ENCODE data around the gene ABHD17C.

Gene ABHD17C

GRCh38 chr15:80691575-80691974, 3.5 kb upstream of the ABHD17C start:
- no peak for DNase-seq

GRCh38 chr15:80693682-80694610, 1.2 kb upstream of the ABHD17C start:
- no peak for DNase-seq

GRCh38 chr15:80694611-80695098, 455 bp upstream of the ABHD17C start:
- DNase-seq, result peak; percentile 8 to 12

GRCh38 chr15:80695911-80696661, 976 bp downstream of the ABHD17C start:
- peak; percentile 13 to 20 for DNase-seq

GRCh38 chr15:80697075-80697685, 2.1 kb downstream of the ABHD17C start:
- no peak for DNase-seq

- no peak for DNase-seq
These were observed 3.6 kb downstream of the ABHD17C start for GRCh38 chr15:80698676-80699075.

- no peak for DNase-seq
These were observed 4.9 kb downstream of the ABHD17C start for GRCh38 chr15:80699981-80700380.

GRCh38 chr15:80701676-80702311, 6.7 kb downstream of the ABHD17C start:
- DNase-seq, result no peak

GRCh38 chr15:80703081-80703480, 8.0 kb downstream of the ABHD17C start:
- no peak for DNase-seq

- DNase-seq, result no peak
These were observed 8.9 kb downstream of the ABHD17C start for GRCh38 chr15:80703965-80704364.

- no peak for DNase-seq
These were observed 11.1 kb downstream of the ABHD17C start for GRCh38 chr15:80706161-80706560.

GRCh38 chr15:80709542-80709941, 14.4 kb downstream of the ABHD17C start:
- no peak for DNase-seq

GRCh38 chr15:80710635-80711554, 15.8 kb downstream of the ABHD17C start:
- no peak for DNase-seq

GRCh38 chr15:80711886-80712285, 16.8 kb downstream of the ABHD17C start:
- no peak for DNase-seq

GRCh38 chr15:80712956-80713355, 17.8 kb downstream of the ABHD17C start:
- no peak for DNase-seq

GRCh38 chr15:80721476-80721875, 26.4 kb downstream of the ABHD17C start:
- no peak for DNase-seq

GRCh38 chr15:80722811-80723210, 27.7 kb downstream of the ABHD17C start:
- no peak for DNase-seq

- no peak for DNase-seq
These were observed 32.1 kb downstream of the ABHD17C start for GRCh38 chr15:80727196-80727595.

- DNase-seq, result no peak
These were observed 32.5 kb downstream of the ABHD17C start for GRCh38 chr15:80727596-80727995.

GRCh38 chr15:80730387-80730786, 35.3 kb downstream of the ABHD17C start:
- DNase-seq, result no peak

GRCh38 chr15:80730926-80731325, 35.8 kb downstream of the ABHD17C start:
- no peak for DNase-seq

- DNase-seq, result no peak
These were observed 37.1 kb downstream of the ABHD17C start for GRCh38 chr15:80732167-80732566.
